Kidney (tissue), 14 donors: Measurements from ENCODE around the gene CBFA2T3. TPM values are rescaled to one million over a fixed set of nuclear protein-coding genes. Genes with fewer than 3 reads are reported as not detected.

Experiments used
- DNase-seq, 5 donors: peaks; one replicate each; pipeline ENCODE4 v3.0.0-alpha.2; 2013 to 2020
- FAIRE-seq: peaks from 2 replicates; lab custom pipeline; 2012; peaks lifted over from hg19 to GRCh38; lab: Jason Lieb, UNC
- H3K27ac ChIP-seq, 2 donors: one replicate each; pipeline ENCODE4 v1.7.0; 2013; ENCODE audit warnings: low read depth in 2 of 2, low read length in 2 of 2, inconsistent platforms in 1 of 2
- H3K27me3 ChIP-seq: one replicate; pipeline ENCODE4 v1.7.1; 2013; ENCODE audit warnings: low read length, inconsistent platforms; ENCODE audit not compliant: control insufficient read depth, insufficient read depth
- H3K36me3 ChIP-seq, 3 donors: one replicate each; pipeline versions ENCODE4 v1.7.0 to v1.7.1; 2013; ENCODE audit warnings: low read length in 3 of 3, control low read depth in 1 of 3, inconsistent platforms in 1 of 3; ENCODE audit not compliant: insufficient read depth in 3 of 3, control insufficient read depth in 2 of 3
- H3K4me1 ChIP-seq, 3 donors: one replicate each; pipeline versions ENCODE4 v1.7.0 to v1.7.1; 2013; ENCODE audit warnings: low read length in 3 of 3, inconsistent platforms in 1 of 3, low read depth in 1 of 3; ENCODE audit not compliant: control insufficient read depth in 2 of 3, insufficient read depth in 2 of 3
- H3K4me3 ChIP-seq, 3 donors: one replicate each; pipeline versions ENCODE4 v1.7.0 to v1.8.1; 2013; ENCODE audit warnings: low read length in 3 of 3, control low read depth in 1 of 3, inconsistent platforms in 1 of 3
- H3K9ac ChIP-seq, 3 donors: one replicate each; pipeline versions ENCODE4 v1.7.0 to v1.7.1; 2013; ENCODE audit warnings: low read length in 3 of 3, control low read depth in 1 of 3, inconsistent platforms in 1 of 3
- H3K9me3 ChIP-seq, 3 donors: one replicate each; pipeline versions ENCODE4 v1.7.0 to v1.7.1; 2013; ENCODE audit warnings: low read length in 3 of 3, control low read depth in 1 of 3, inconsistent platforms in 1 of 3; ENCODE audit not compliant: control insufficient read depth in 2 of 3, insufficient read depth in 1 of 3
- CTCF ChIP-seq: IDR thresholded peaks from 3 replicates; pipeline ENCODE4 v1.5.1; 2012; ENCODE audit warnings: mild to moderate bottlenecking, moderate library complexity, borderline replicate concordance; ENCODE audit not compliant: insufficient read depth; ENCODE audit errors: extremely low read depth
- intact Hi-C: fragments of 100-400 bp; cut with DNase I; formaldehyde crosslinking; loops from one replicate; pipeline ENCODE4 v1.11.1; 2022
- polyA plus RNA-seq: library from polyadenylated mRNA; stranded (reverse); fragments of 350-450 nt; fragmentation: Illumina TruSeq; extraction: RNeasy Lipid Tissue Mini Kit (QIAGEN cat#74804); gene quantifications from one replicate; pipeline ENCODE4 v1.2.3, GENCODE V29; 2014; ENCODE audit warnings: low read depth, low replicate concordance; ENCODE audit not compliant: insufficient read depth
- total RNA-seq: library from RNA; stranded (reverse); fragmentation: NEBNext Ultra II Directional; extraction: Animal tissue kit (Norgen Biotek cat#: 25700); gene quantifications from one replicate; pipeline ENCODE4 v1.2.1, GENCODE V29; 2021
- donor health status: control.
- donor health status: control.
- donor health status: control.
- donor health status: control.
- donor health status: control.
- donor health status: DM: yes; HTN: yes; CAD: no.
- donor health status: Normal renal cell carcinoma (clear cell type).

The CBFA2T3 gene
- total and polyA plus RNA-seq, 2 donors from 2014 or later, result 0.75 to 8.0 TPM

DNA sequence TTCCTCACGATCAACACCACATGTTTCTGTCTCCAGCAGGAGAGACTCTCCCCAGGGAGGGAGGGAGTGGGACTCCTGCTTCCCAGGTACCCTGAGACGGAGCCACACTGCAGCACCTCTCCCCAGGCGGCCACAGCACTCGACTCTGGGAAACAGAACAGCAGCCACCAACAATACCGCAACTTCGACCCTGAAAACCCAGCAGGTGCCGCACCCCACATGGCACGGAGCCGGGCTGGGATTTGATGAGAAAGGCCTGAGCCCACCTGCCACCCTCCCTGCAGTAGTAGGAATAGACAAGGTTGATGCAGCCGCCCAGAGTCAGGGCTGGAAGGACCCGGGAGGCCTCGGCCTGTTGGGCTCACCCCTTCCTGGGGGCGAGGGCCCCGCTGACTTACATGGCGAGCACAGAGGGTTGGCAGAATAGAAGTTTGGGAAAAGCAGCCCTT is 134.7 kb downstream of the CBFA2T3 start:
- FAIRE-seq (no peak), DNase-seq (no peak)
- Histone ChIP-seq H3K9ac (no peak overlapping the region), H3K4me3 (no peak overlapping the region), H3K36me3 (peaks cover 0 to 12% (median 0%) of the 10 kb centered on the region in 3 donors), H3K27me3 (no peaks in the 10 kb centered on the region), H3K4me1 (no peaks in the 10 kb centered on the region), H3K9me3 (no peaks in the 10 kb centered on the region), H3K27ac (no peak overlapping the region)
- intact Hi-C loops, result no loop called here
- no peak for TF ChIP-seq CTCF

- DNase-seq (no peak), FAIRE-seq (no peak)
- H3K9ac ChIP-seq, result no peak overlapping the region
- no peaks in the 10 kb centered on the region for H3K27me3 ChIP-seq
- H3K9me3 ChIP-seq, result no peaks in the 10 kb centered on the region
- no peaks in the 10 kb centered on the region for H3K4me1 ChIP-seq
- H3K36me3 ChIP-seq, result peaks cover 0 to 12% (median 0%) of the 10 kb centered on the region in 3 donors
- no peak overlapping the region for H3K27ac ChIP-seq
- H3K4me3 ChIP-seq, result no peak overlapping the region
- no peak for TF ChIP-seq CTCF
- intact Hi-C loops, result no loop called here
These were observed 135.3 kb downstream of the CBFA2T3 start for GRCh38 chr16:88841521-88842307.

DNA sequence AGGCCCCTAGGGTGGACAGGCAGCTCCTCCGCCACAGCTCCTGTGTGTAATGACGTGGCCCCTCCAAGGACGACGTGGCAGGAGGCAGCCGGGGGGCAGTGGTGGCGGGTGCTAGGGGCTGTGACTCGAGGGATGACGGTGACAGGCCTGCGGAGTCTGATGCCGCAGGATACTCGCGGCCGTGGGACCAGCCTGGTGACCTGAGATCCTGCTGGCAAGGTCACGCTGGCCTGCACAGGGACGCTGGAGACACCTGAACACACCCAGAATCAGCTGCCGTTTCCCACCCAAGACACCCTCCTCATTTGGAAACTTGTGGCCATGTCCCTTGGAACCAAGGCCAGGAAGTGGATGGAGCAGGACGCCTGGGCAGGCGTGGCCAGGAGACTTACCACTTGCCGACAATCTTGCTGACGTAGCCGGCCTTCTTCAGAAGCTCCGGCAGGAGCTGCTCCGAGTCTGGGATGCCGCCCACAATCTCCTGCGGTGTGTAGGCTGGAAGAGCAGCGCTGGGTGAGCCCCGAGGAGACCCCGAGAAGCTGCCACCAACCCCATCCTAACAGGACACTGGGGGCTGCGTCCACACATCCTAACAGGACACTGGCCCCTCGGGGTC is 136.3 kb downstream of the CBFA2T3 start:
- H3K27me3 ChIP-seq, result no peaks in the 10 kb centered on the region
- intact Hi-C loops, result no loop called here
- H3K9me3 ChIP-seq, result no peaks in the 10 kb centered on the region
- no peak overlapping the region for H3K27ac ChIP-seq
- no peak overlapping the region for H3K4me3 ChIP-seq
- DNase-seq (no peak), FAIRE-seq (no peak)
- H3K36me3 ChIP-seq, result peaks cover 0 to 12% (median 0%) of the 10 kb centered on the region in 3 donors
- no peak overlapping the region for H3K9ac ChIP-seq
- TF ChIP-seq CTCF, result no peak
- H3K4me1 ChIP-seq, result no peaks in the 10 kb centered on the region
